Trophoblast cell (in vitro differentiated cells and primary cell): ENCODE results near the gene ABCG4.

Experiments
- DNase-seq, 2 donors: peaks; one replicate each; pipeline ENCODE4 v3.0.0-alpha.2; 2016
- H2AFZ ChIP-seq: 2 replicates; pipeline ENCODE4 v1.6.1; 2013; ENCODE audit warnings: low read length, moderate library complexity, mild to moderate bottlenecking; ENCODE audit not compliant: insufficient read depth, poor library complexity
- H2AK5ac ChIP-seq: 2 replicates; pipeline ENCODE4 v1.6.1; 2013; ENCODE audit warnings: mild to moderate bottlenecking, low read length
- H2BK120ac ChIP-seq: 2 replicates; pipeline ENCODE4 v1.6.1; 2013; ENCODE audit warnings: low read length, mild to moderate bottlenecking, moderate library complexity; ENCODE audit not compliant: insufficient read depth, poor library complexity
- H2BK12ac ChIP-seq: 2 replicates; pipeline ENCODE4 v1.6.1; 2013; ENCODE audit warnings: mild to moderate bottlenecking, low read length, moderate library complexity
- H2BK5ac ChIP-seq: 2 replicates; pipeline ENCODE4 v1.6.1; 2013; ENCODE audit warnings: low read length, low read depth, moderate library complexity, mild to moderate bottlenecking; ENCODE audit not compliant: poor library complexity
- H3K14ac ChIP-seq: 2 replicates; pipeline ENCODE4 v1.6.1; 2013; ENCODE audit warnings: mild to moderate bottlenecking, low read length
- H3K18ac ChIP-seq: 2 replicates; pipeline ENCODE4 v1.6.1; 2013; ENCODE audit warnings: mild to moderate bottlenecking, low read length
- H3K23ac ChIP-seq: 2 replicates; pipeline ENCODE4 v1.6.1; 2013; ENCODE audit warnings: low read length
- H3K27ac ChIP-seq: 2 replicates; pipeline ENCODE4 v1.5.1; 2013; ENCODE audit warnings: low read depth, mild to moderate bottlenecking, inconsistent platforms, low read length, moderate library complexity
- H3K27me3 ChIP-seq: 2 replicates; pipeline ENCODE4 v1.6.1; 2013; ENCODE audit warnings: inconsistent platforms, mild to moderate bottlenecking, low read length, moderate library complexity; ENCODE audit not compliant: insufficient read depth
- H3K36me3 ChIP-seq, 2 experiments: 1 replicate in 1 of 2; 2 replicates in 1 of 2; pipeline ENCODE4 v1.6.1; 2013; ENCODE audit warnings: low read length in 2 of 2, mild to moderate bottlenecking in 2 of 2, moderate library complexity in 1 of 2; ENCODE audit not compliant: insufficient read depth in 2 of 2, control insufficient read depth in 1 of 2
- H3K4ac ChIP-seq: 2 replicates; pipeline ENCODE4 v1.6.1; 2013; ENCODE audit warnings: low read depth, mild to moderate bottlenecking, low read length, moderate library complexity
- H3K4me1 ChIP-seq, 2 experiments: 1 replicate in 1 of 2; 2 replicates in 1 of 2; pipeline ENCODE4 v1.6.1; 2013; ENCODE audit warnings: low read length in 2 of 2, mild to moderate bottlenecking in 2 of 2, moderate library complexity in 1 of 2; ENCODE audit not compliant: insufficient read depth in 2 of 2, control insufficient read depth in 1 of 2
- H3K4me2 ChIP-seq: 2 replicates; pipeline ENCODE4 v1.6.1; 2013; ENCODE audit warnings: inconsistent platforms, mild to moderate bottlenecking, low read length, moderate library complexity
- H3K4me3 ChIP-seq: 2 replicates; pipeline ENCODE4 v1.5.1; 2013; ENCODE audit warnings: mild to moderate bottlenecking, low read depth, low read length, inconsistent platforms
- H3K79me1 ChIP-seq: one replicate; pipeline ENCODE4 v1.6.1; 2013; ENCODE audit warnings: low read length
- H3K79me2 ChIP-seq: 2 replicates; pipeline ENCODE4 v1.6.1; 2013; ENCODE audit warnings: low read length, mild to moderate bottlenecking; ENCODE audit not compliant: control insufficient read depth, insufficient read depth, poor library complexity
- H3K9ac ChIP-seq: 2 replicates; pipeline ENCODE4 v1.6.1; 2013; ENCODE audit warnings: mild to moderate bottlenecking, low read length
- H3K9me3 ChIP-seq: 2 replicates; pipeline ENCODE4 v1.6.1; 2013; ENCODE audit warnings: low read depth, mild to moderate bottlenecking, control low read depth, inconsistent platforms, low read length; ENCODE audit not compliant: insufficient read depth
- H4K12ac ChIP-seq: 2 replicates; pipeline ENCODE4 v1.6.1; 2013; ENCODE audit warnings: low read depth, mild to moderate bottlenecking, low read length, moderate library complexity
- H4K8ac ChIP-seq: 2 replicates; pipeline ENCODE4 v1.6.1; 2013; ENCODE audit warnings: low read depth, mild to moderate bottlenecking, low read length, moderate library complexity
- H4K91ac ChIP-seq: one replicate; pipeline ENCODE4 v1.6.1; 2013; ENCODE audit warnings: low read depth, mild to moderate bottlenecking, low read length, moderate library complexity
- WGBS: extraction: QIAGEN DNeasy Blood & Tissue Kit; methylation state at CpG from one replicate; pipeline ENCODE4 v1.1.7; 2013; ENCODE audit warnings: missing lambda C conversion rate; ENCODE audit not compliant: insufficient read length, insufficient coverage; ENCODE audit errors: extremely low coverage; 5-methylcytosine and 5-hydroxymethylcytosine counted together

The ABCG4 gene

DNA sequence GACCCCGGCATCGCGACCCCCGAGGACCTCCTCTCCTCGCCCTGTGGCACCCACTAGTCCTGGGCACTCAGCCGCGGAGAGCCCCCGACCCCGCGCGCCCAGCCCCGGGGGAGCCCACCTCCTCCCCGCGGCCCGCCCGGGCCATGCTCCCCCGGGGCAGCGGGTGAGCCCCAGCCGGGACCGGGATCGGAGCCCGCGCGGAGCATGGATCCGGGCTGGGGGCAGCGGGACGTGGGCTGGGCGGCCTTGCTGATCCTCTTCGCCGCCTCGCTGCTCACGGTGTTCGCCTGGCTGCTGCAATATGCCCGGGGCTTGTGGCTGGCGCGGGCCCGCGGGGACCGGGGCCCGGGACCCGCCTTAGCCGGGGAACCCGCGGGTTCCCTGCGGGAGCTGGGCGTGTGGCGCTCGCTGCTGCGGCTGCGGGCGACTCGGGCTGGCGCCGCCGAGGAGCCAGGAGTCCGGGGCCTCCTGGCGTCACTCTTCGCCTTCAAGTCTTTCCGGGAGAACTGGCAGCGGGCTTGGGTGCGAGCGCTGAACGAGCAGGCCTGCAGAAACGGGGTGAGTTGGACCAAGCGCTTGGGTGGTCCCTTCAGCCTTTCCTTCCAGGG lies 41.2 kb upstream of the ABCG4 start:
- Histone ChIP-seq H3K14ac (peak overlapping the region; percentile 54), H3K36me3 (peaks cover 1 to 11% of the 10 kb centered on the region in 2 experiments), H2BK12ac (no peak overlapping the region), H3K4me1 (peaks cover 17 to 18% of the 10 kb centered on the region in 2 experiments), H3K9ac (peak overlapping the region; percentile 68), H2AK5ac (no peak overlapping the region), H2BK5ac (no peak overlapping the region), H3K79me2 (peaks cover 2% of the 10 kb centered on the region), H2BK120ac (no peak overlapping the region), H3K27me3 (no peaks in the 10 kb centered on the region), H2AFZ (peak overlapping the region; percentile 81), H3K4ac (peak overlapping the region; percentile 8), H3K27ac (no peak overlapping the region), H3K23ac (no peak overlapping the region), H4K8ac (peak overlapping the region; percentile 58), H3K18ac (peak overlapping the region; percentile 52), H4K12ac (peak overlapping the region; percentile 49), H3K79me1 (peaks cover 4% of the 10 kb centered on the region), H3K4me3 (peak overlapping the region; percentile 81), H3K4me2 (peak overlapping the region; percentile 97), H3K9me3 (peaks cover 1% of the 10 kb centered on the region), H4K91ac (no peak overlapping the region)
- DNase-seq: peak in 1 of 2 donors; percentile 41
- WGBS: no CpG with 5 or more reads among the region's 65 CpGs

DNA sequence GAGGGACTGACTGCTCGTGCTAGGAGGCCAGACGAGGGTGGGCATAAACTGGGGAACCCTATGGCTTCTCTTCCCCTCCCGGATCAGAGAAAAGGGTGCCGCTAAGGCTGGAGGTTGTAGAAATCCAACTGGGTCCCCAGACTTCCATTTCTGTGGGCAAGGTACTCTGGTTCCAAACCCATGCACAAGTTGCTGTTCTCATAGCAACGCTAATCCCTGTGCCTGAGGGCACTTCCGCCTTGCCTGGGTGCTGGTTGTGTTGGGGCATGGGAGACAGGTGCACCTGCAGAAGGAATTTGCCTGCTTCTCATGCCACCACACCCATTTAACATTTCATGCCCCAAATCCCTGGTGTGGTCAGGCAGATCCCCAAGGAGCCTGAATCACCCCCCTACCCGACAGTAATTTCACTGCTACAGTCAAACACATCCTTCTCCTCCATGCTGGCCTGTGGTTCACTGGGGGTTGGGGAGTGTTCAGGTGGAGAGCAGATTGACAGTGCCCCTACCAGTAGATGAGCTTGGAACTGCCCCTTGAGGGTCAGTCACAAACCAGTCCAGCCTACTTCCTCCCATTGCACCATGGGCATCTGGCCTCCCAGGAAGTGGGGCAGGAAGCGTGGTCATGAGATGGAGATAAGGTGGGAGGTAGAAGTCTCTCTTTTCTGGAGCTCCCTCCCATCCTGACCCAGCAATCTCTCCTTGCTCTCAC lies 40.6 kb upstream of the ABCG4 start:
- peaks cover 4% of the 10 kb centered on the region for H3K79me1 ChIP-seq
- peaks cover 14 to 16% of the 10 kb centered on the region in 2 experiments for H3K4me1 ChIP-seq
- H2AK5ac ChIP-seq: no peak overlapping the region
- H3K27ac ChIP-seq: no peak overlapping the region
- no peak overlapping the region for H2AFZ ChIP-seq
- H3K18ac ChIP-seq: no peak overlapping the region
- H3K14ac ChIP-seq: no peak overlapping the region
- H3K23ac ChIP-seq: no peak overlapping the region
- H3K4me3 ChIP-seq: peak overlapping the region; percentile 81
- peak overlapping the region; percentile 97 for H3K4me2 ChIP-seq
- H3K9ac ChIP-seq: no peak overlapping the region
- no peak overlapping the region for H2BK5ac ChIP-seq
- H2BK12ac ChIP-seq: no peak overlapping the region
- peaks cover 1 to 12% of the 10 kb centered on the region in 2 experiments for H3K36me3 ChIP-seq
- H3K27me3 ChIP-seq: no peaks in the 10 kb centered on the region
- peaks cover 1% of the 10 kb centered on the region for H3K9me3 ChIP-seq
- H4K8ac ChIP-seq: no peak overlapping the region
- DNase-seq: peak; percentile 53 to 80
- no peak overlapping the region for H2BK120ac ChIP-seq
- H4K91ac ChIP-seq: no peak overlapping the region
- no peak overlapping the region for H4K12ac ChIP-seq
- H3K4ac ChIP-seq: no peak overlapping the region
- H3K79me2 ChIP-seq: peaks cover 2% of the 10 kb centered on the region
- WGBS: no CpG with 5 or more reads among the region's 8 CpGs

DNA sequence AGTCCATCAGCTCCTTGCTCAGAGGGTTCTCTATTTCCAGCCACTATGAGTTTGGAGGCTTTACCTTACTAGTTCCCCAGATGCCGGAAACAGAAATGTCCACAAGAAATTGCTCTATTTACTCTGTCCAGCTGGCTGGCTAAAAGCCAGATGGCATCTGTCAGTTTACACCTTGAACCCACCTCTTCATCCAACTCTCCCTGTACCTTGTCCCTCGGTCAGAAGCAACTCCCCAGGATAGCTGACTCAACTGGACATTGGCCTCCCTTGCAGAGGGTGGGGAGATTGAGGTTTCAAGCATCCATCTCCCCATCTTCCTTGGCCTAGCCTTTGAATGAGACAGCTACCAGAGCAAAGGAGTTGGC lies 40.0 kb upstream of the ABCG4 start:
- Histone ChIP-seq H3K23ac (no peak overlapping the region), H3K4me2 (no peak overlapping the region), H3K79me2 (peaks cover 2% of the 10 kb centered on the region), H3K4me3 (no peak overlapping the region), H2AK5ac (no peak overlapping the region), H2BK5ac (no peak overlapping the region), H4K12ac (no peak overlapping the region), H2BK120ac (no peak overlapping the region), H3K4ac (no peak overlapping the region), H3K9me3 (peaks cover 1% of the 10 kb centered on the region), H2AFZ (no peak overlapping the region), H3K14ac (no peak overlapping the region), H3K18ac (no peak overlapping the region), H4K91ac (no peak overlapping the region), H3K27ac (no peak overlapping the region), H3K9ac (no peak overlapping the region), H3K27me3 (no peaks in the 10 kb centered on the region), H2BK12ac (no peak overlapping the region), H3K36me3 (peaks cover 5 to 15% of the 10 kb centered on the region in 2 experiments), H3K4me1 (peaks cover 14 to 16% of the 10 kb centered on the region in 2 experiments), H3K79me1 (peaks cover 4% of the 10 kb centered on the region), H4K8ac (no peak overlapping the region)
- no peak for DNase-seq
- WGBS: no CpG with 5 or more reads among the region's 2 CpGs

DNA sequence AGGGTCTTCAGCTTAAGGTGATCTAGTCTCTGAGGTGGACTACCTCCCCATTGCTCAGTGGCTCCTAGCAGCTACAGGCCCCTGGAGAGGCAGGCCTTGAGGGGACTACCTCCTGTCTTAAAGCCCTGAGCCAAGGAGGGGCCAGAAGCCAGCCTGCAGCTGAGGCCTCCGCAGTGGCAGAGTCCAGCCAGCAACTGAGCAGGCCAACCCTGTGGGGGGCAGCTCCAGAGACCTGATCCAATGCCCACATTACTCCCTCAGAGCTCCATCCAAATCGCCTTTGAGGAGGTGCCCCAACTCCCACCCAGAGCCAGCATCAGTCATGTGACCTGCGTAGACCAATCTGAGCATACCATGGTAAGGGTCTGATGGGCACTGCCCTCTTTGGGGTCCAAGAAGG lies 39.0 kb upstream of the ABCG4 start:
- H4K91ac ChIP-seq: no peak overlapping the region
- no peak overlapping the region for H4K12ac ChIP-seq
- no peak overlapping the region for H4K8ac ChIP-seq
- no peak overlapping the region for H2BK12ac ChIP-seq
- H2BK120ac ChIP-seq: no peak overlapping the region
- H3K14ac ChIP-seq: no peak overlapping the region
- H3K79me2 ChIP-seq: peaks cover 2% of the 10 kb centered on the region
- peaks cover 14 to 16% of the 10 kb centered on the region in 2 experiments for H3K4me1 ChIP-seq
- H3K4me2 ChIP-seq: no peak overlapping the region
- H3K27me3 ChIP-seq: no peaks in the 10 kb centered on the region
- no peak overlapping the region for H3K9ac ChIP-seq
- no peak overlapping the region for H3K18ac ChIP-seq
- peaks cover 1% of the 10 kb centered on the region for H3K9me3 ChIP-seq
- no peak overlapping the region for H2BK5ac ChIP-seq
- H3K4me3 ChIP-seq: no peak overlapping the region
- DNase-seq: no peak
- no peak overlapping the region for H3K23ac ChIP-seq
- no peak overlapping the region for H3K27ac ChIP-seq
- H2AK5ac ChIP-seq: no peak overlapping the region
- peaks cover 10 to 20% of the 10 kb centered on the region in 2 experiments for H3K36me3 ChIP-seq
- no CpG with 5 or more reads among the region's 3 CpGs for WGBS
- H2AFZ ChIP-seq: no peak overlapping the region
- H3K4ac ChIP-seq: no peak overlapping the region
- H3K79me1 ChIP-seq: peaks cover 4% of the 10 kb centered on the region
